Activated naive CD4-positive, alpha-beta T cell treated with anti-CD3 and anti-CD28 coated beads for 36 hours (primary cell): ENCODE measurements around the gene REN. TPM values are rescaled to one million over a fixed set of nuclear protein-coding genes. Genes with fewer than 3 reads are reported as not detected.

ENCODE experiments used
- CTCF ChIA-PET: fragments of 350-600 bp; sonication (Branson Sonifier 250); formaldehyde crosslinking; loops from one replicate; lab custom pipeline; 2021; ENCODE audit warnings: antibody characterized with exemption; lab: Charles Lee
- DNase-seq: peaks from one replicate; pipeline ENCODE4 v3.0.0-alpha.2; 2020
- H3K27ac Mint-ChIP-seq: one replicate; pipeline ENCODE4 v1.8.0; 2021; ENCODE audit warnings: mild to moderate bottlenecking, mixed read lengths
- H3K27me3 Mint-ChIP-seq: one replicate; pipeline ENCODE4 v1.8.0; 2021; ENCODE audit warnings: low read depth, mixed read lengths
- H3K36me3 Mint-ChIP-seq: one replicate; pipeline ENCODE4 v1.8.0; 2021; ENCODE audit warnings: low read depth, mixed read lengths
- H3K4me1 Mint-ChIP-seq: one replicate; pipeline ENCODE4 v1.8.0; 2021; ENCODE audit warnings: low read depth, mixed read lengths
- H3K4me3 Mint-ChIP-seq: one replicate; pipeline ENCODE4 v1.8.0; 2021; ENCODE audit warnings: mild to moderate bottlenecking, moderate library complexity, mixed read lengths
- H3K9me3 Mint-ChIP-seq: one replicate; pipeline ENCODE4 v1.8.0; 2021; ENCODE audit warnings: mixed read lengths
- intact Hi-C: fragments of 100-400 bp; cut with micrococcal nuclease; formaldehyde crosslinking; loops from one replicate; pipeline ENCODE4 v1.15.1; 2023
- total RNA-seq, 2 experiments: library from RNA; stranded (reverse); gene quantifications; one replicate each; pipeline ENCODE4 v1.2.3, GENCODE V29; 2021

REN gene
- total RNA-seq, 2 experiments from 2014 or later = not detected

DNA sequence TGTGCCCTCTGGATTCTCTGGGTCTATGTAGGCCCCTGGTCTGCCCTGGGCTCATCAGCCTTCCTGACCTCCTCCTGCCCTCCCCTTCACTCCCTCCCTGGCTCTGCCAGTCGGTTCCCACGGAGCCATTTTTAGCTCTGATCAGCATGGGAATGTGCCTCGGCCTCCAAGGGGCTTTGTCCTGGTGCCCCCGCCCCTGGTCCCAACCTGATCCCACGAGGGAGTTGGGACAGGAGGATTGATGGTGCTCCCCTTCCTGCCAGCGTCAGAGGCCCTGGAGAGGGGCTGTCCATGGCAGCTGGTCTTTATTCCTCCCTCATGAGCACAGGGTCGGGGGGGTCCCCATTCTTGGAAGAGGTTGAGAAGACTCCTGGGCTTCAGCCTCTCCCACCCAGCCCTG lies 39.2 kb downstream of the REN start:
- intact Hi-C loops = loop anchor here (10.0 kb wide), 1 partner anchor 82 kb away; no protein-coding TSS in a partner anchor
- Mint-ChIP-seq H3K27me3 (no peaks in the 10 kb centered on the region), H3K4me3 (no peak overlapping the region)

GRCh38 chr1:204126386-204126785 lies 39.8 kb downstream of the REN start:
- H3K4me3 Mint-ChIP-seq = no peak overlapping the region
- H3K27ac Mint-ChIP-seq = no peak overlapping the region
- intact Hi-C loops = loop anchor here (10.0 kb wide), 1 partner anchor 82 kb away; no protein-coding TSS in a partner anchor
- H3K9me3 Mint-ChIP-seq = no peaks in the 10 kb centered on the region
- peaks cover 7% of the 10 kb centered on the region for H3K4me1 Mint-ChIP-seq
- CTCF ChIA-PET = interaction anchor here (0.6 kb wide), 1 partner anchor 13 kb away, joined by 3 read pairs; no protein-coding TSS in a partner anchor
- no peaks in the 10 kb centered on the region for H3K27me3 Mint-ChIP-seq
- no peaks in the 10 kb centered on the region for H3K36me3 Mint-ChIP-seq
- DNase-seq = no peak

More for the DNA sequence above, 39.2 kb downstream of the REN start:
- Mint-ChIP-seq H3K9me3 (no peaks in the 10 kb centered on the region), H3K27ac (no peak overlapping the region), H3K36me3 (no peaks in the 10 kb centered on the region), H3K4me1 (peaks cover 7% of the 10 kb centered on the region)
- CTCF ChIA-PET = interaction anchor here (4.2 kb wide), 1 partner anchor 268 kb away, joined by 41 read pairs; no protein-coding TSS in a partner anchor
- DNase-seq = no peak

- CTCF ChIA-PET = interaction anchor here (0.6 kb wide), 1 partner anchor 12 kb away, joined by 3 read pairs; no protein-coding TSS in a partner anchor
- H3K4me1 Mint-ChIP-seq = peaks cover 7% of the 10 kb centered on the region
- no peak overlapping the region for H3K27ac Mint-ChIP-seq
- no peak for DNase-seq
- no peaks in the 10 kb centered on the region for H3K9me3 Mint-ChIP-seq
- intact Hi-C loops = loop anchor here (10.0 kb wide), 1 partner anchor 81 kb away; no protein-coding TSS in a partner anchor
- H3K27me3 Mint-ChIP-seq = no peaks in the 10 kb centered on the region
- no peak overlapping the region for H3K4me3 Mint-ChIP-seq
- H3K36me3 Mint-ChIP-seq = no peaks in the 10 kb centered on the region
Observed at GRCh38 chr1:204125759-204126351, 40.3 kb downstream of the REN start.

DNA sequence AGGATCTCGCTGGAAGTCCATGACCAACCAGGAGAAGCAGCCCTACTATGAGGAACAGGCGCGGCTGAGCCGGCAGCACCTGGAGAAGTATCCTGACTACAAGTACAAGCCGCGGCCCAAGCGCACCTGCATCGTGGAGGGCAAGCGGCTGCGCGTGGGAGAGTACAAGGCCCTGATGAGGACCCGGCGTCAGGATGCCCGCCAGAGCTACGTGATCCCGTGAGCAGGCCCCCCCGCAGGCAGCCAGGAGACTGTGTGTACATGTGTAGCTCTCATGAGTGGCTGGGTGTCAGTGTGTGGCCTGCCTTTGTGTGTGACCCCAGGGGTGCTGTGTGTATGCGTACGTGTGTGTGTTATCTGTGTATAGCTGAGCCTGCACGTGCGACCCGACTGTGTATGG lies 41.5 kb downstream of the REN start:
- Mint-ChIP-seq H3K27ac (no peak overlapping the region), H3K27me3 (no peaks in the 10 kb centered on the region), H3K9me3 (no peaks in the 10 kb centered on the region), H3K36me3 (no peaks in the 10 kb centered on the region), H3K4me1 (peaks cover 7% of the 10 kb centered on the region), H3K4me3 (no peak overlapping the region)
- CTCF ChIA-PET = no interaction called here
- intact Hi-C loops = loop anchor here (10.0 kb wide), 1 partner anchor 80 kb away; no protein-coding TSS in a partner anchor
- DNase-seq = no peak

GRCh38 chr1:204123376-204123775 lies 42.8 kb downstream of the REN start:
- Mint-ChIP-seq H3K9me3 (no peaks in the 10 kb centered on the region), H3K4me3 (no peak overlapping the region), H3K27me3 (no peaks in the 10 kb centered on the region), H3K27ac (no peak overlapping the region), H3K4me1 (no peaks in the 10 kb centered on the region), H3K36me3 (no peaks in the 10 kb centered on the region)
- CTCF ChIA-PET = interaction anchor here (0.8 kb wide), 1 partner anchor 255 kb away, joined by 3 read pairs; no protein-coding TSS in a partner anchor
- DNase-seq = no peak
- intact Hi-C loops = loop anchor here (10.0 kb wide), 1 partner anchor 79 kb away; no protein-coding TSS in a partner anchor

DNA sequence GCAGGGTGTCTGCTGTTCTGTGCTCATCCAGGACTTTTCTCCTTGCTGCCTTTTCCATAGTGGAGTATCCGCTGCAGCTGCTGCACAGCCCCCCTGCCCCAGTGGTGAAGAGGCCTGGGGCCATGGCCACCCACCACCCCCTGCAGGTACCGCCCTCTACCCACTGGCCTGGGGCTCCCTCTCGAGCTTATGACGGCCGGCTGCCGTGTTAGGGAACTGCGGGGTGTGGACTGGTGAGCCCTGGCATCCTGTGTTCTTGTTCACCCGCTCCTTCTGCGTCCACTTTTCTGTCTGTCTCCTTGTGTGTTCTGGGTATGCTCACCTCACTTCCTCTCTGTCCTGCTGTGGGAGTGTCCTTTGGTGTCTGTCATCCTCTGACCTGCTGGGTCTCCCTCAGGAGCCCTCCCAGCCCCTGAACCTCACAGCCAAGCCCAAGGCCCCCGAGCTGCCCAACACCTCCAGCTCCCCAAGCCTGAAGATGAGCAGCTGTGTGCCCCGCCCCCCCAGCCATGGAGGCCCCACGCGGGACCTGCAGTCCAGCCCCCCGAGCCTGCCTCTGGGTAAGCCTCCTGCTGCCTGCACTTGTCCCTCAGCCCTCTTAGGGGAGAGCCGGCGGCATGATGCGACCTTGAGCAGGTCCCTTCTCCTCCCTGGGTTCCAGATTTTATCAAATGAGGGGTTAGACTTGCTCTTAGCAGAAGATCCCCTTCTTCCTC lies 44.1 kb downstream of the REN start:
- intact Hi-C loops = loop anchor here (10.0 kb wide), 1 partner anchor 77 kb away; no protein-coding TSS in a partner anchor
- H3K4me3 Mint-ChIP-seq = no peak overlapping the region
- DNase-seq = no peak
- no peaks in the 10 kb centered on the region for H3K27me3 Mint-ChIP-seq
- no peaks in the 10 kb centered on the region for H3K4me1 Mint-ChIP-seq
- CTCF ChIA-PET = interaction anchor here (1.1 kb wide), 1 partner anchor 9 kb away, joined by 3 read pairs; no protein-coding TSS in a partner anchor
- H3K27ac Mint-ChIP-seq = no peak overlapping the region
- H3K36me3 Mint-ChIP-seq = no peaks in the 10 kb centered on the region
- H3K9me3 Mint-ChIP-seq = no peaks in the 10 kb centered on the region

- no peaks in the 10 kb centered on the region for H3K9me3 Mint-ChIP-seq
- DNase-seq = no peak
- no peak overlapping the region for H3K4me3 Mint-ChIP-seq
- CTCF ChIA-PET = interaction anchor here (1.0 to 3.3 kb wide), 2 partner anchors 12 to 47 kb away, joined by 3 to 16 read pairs; no protein-coding TSS in a partner anchor
- no peaks in the 10 kb centered on the region for H3K4me1 Mint-ChIP-seq
- intact Hi-C loops = no loop called here
- H3K27me3 Mint-ChIP-seq = no peaks in the 10 kb centered on the region
- no peak overlapping the region for H3K27ac Mint-ChIP-seq
- H3K36me3 Mint-ChIP-seq = no peaks in the 10 kb centered on the region
Observed at GRCh38 chr1:204116539-204116938, 49.6 kb downstream of the REN start.

DNA sequence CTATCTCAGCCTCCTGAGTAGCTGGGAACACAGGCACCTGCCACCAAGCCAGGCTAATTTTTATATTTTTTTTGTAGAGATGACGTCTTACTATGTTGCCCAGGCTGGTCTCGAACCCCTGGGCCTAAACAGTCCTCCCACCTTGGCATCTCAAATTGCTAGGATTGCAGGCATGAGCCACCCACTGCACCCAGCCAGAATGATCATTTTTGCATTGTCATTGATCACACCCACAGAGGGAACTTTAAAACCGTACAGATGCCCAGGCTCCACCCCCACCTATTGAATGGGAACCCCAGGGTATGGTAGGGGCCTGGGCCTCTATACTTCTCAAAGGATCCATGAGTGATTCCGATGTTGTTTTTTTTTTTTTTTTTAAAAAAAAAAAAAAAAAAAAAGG lies 51.0 kb downstream of the REN start:
- CTCF ChIA-PET = interaction anchor here (0.6 to 3.3 kb wide), 2 partner anchors 14 to 147 kb away, joined by 4 to 16 read pairs; no protein-coding TSS in a partner anchor
- no peak overlapping the region for H3K27ac Mint-ChIP-seq
- no peaks in the 10 kb centered on the region for H3K36me3 Mint-ChIP-seq
- no peaks in the 10 kb centered on the region for H3K4me1 Mint-ChIP-seq
- intact Hi-C loops = no loop called here
- no peak overlapping the region for H3K4me3 Mint-ChIP-seq
- H3K27me3 Mint-ChIP-seq = no peaks in the 10 kb centered on the region
- no peaks in the 10 kb centered on the region for H3K9me3 Mint-ChIP-seq
- no peak for DNase-seq

DNA sequence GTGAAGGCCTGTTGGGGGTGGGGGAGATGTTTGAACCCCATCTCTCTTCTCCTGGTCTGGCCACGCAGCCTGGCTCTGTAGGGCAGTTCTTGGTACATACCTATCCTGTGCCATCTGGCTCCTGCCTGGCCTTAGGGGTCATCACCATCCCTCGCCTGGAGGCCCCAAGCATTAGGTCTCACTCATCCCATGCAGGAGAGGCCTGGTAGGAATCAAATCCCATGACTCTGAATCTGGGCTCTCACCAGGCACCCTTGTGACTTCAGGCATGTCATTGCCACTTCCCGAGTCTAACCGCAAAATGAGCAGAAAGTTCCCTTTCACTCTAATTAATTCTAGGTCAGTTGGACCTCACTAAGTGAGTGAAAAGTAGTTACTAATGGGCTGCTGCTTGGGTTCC lies 51.5 kb downstream of the REN start:
- H3K4me1 Mint-ChIP-seq = no peaks in the 10 kb centered on the region
- no peak for DNase-seq
- H3K27ac Mint-ChIP-seq = no peak overlapping the region
- intact Hi-C loops = no loop called here
- H3K4me3 Mint-ChIP-seq = no peak overlapping the region
- H3K9me3 Mint-ChIP-seq = no peaks in the 10 kb centered on the region
- H3K36me3 Mint-ChIP-seq = no peaks in the 10 kb centered on the region
- no peaks in the 10 kb centered on the region for H3K27me3 Mint-ChIP-seq
- CTCF ChIA-PET = interaction anchor here (0.6 to 3.3 kb wide), 2 partner anchors 14 to 147 kb away, joined by 4 to 16 read pairs; no protein-coding TSS in a partner anchor

DNA sequence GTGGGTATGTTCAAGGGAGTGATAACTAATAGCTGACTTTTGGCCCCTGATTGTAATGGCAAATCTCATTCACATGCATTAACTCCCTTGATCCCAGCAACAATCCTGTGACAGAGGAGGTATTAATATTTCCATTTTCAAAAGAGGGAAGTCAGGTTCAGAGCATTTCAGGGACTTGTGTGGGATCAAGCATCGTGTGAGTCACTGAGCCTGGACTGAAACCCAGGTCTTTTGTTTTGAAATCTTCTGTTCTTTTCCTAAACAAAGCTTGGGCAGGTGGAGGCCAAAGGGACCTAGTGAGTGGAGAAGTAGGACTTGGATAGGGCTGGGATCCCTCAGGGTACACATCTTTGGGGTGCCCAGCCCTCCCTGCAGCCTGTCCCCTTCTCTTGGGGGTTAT lies 52.2 kb downstream of the REN start:
- Mint-ChIP-seq H3K27ac (no peak overlapping the region), H3K27me3 (no peaks in the 10 kb centered on the region), H3K4me1 (no peaks in the 10 kb centered on the region), H3K36me3 (no peaks in the 10 kb centered on the region), H3K9me3 (no peaks in the 10 kb centered on the region), H3K4me3 (no peak overlapping the region)
- intact Hi-C loops = no loop called here
- CTCF ChIA-PET = interaction anchor here (0.6 to 1.1 kb wide), 3 partner anchors 12 to 15 kb away, joined by 3 to 4 read pairs (median 3); no protein-coding TSS in a partner anchor
- no peak for DNase-seq

DNA sequence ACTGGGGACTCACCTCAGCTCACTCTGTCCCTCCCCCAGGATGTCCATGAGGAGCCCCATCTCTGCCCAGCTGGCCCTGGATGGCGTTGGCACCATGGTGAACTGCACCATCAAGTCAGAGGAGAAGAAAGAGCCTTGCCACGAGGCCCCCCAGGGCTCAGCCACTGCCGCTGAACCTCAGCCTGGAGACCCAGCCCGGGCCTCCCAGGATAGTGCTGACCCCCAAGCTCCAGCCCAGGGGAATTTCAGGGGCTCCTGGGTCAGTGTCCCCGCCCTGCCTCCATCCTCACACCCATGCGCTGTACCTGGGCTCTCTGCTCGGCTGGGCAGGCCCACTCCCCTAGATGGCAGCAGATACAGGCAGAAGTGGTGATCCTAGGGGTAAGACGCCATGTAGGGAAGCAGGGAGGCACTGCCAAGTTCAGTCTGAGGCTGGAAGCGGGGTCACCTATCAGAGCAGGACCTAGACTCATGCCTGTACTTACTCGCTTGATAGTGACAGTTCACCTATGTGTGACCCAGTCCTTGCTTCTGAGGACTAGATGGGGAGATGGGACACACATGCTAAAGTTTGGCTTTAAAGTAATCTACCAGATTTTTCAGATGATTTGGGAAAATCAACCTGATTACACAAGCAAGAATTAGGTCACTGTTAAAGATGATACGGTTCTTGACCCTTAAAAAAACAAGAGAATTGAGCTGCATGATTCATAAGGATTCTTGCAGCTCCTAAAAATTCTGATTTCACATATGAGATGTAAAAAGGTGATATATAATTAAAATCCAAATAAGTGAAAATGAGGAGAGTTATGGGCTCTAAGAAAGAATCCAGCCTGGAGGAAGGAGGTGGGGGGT lies 53.0 kb downstream of the REN start:
- no peaks in the 10 kb centered on the region for H3K4me1 Mint-ChIP-seq
- no peak for DNase-seq
- H3K36me3 Mint-ChIP-seq = no peaks in the 10 kb centered on the region
- no peaks in the 10 kb centered on the region for H3K9me3 Mint-ChIP-seq
- H3K27ac Mint-ChIP-seq = no peak overlapping the region
- no peak overlapping the region for H3K4me3 Mint-ChIP-seq
- CTCF ChIA-PET = interaction anchor here (0.6 to 1.1 kb wide), 4 partner anchors 13 to 81 kb away, joined by 3 to 4 read pairs (median 3); no protein-coding TSS in a partner anchor
- H3K27me3 Mint-ChIP-seq = no peaks in the 10 kb centered on the region
- intact Hi-C loops = no loop called here
